B cell (primary cell): Measurements from ENCODE around the gene KRT77. TPM values are rescaled to one million over a fixed set of nuclear protein-coding genes. Genes with fewer than 3 reads are reported as not detected.

Experiments used
- ATAC-seq: fragments of 200-7000 bp; cut with Tn5 transposase; one replicate; pipeline ENCODE4 v1.10.0; 2021; ENCODE audit warnings: low read depth, mild to moderate bottlenecking, moderate number of reproducible peaks, moderate library complexity
- CTCF ChIA-PET: fragments of 350-600 bp; sonication (Branson Sonifier 250); formaldehyde crosslinking; loops from one replicate; lab custom pipeline; 2021; ENCODE audit warnings: antibody characterized with exemption, inconsistent platforms; lab: Charles Lee
- POLR2A ChIA-PET: fragments of 350-600 bp; sonication (Branson Sonifier 250); formaldehyde crosslinking; loops from one replicate; lab custom pipeline; 2021; ENCODE audit warnings: antibody characterized with exemption; lab: Charles Lee
- DNase-seq: peaks from one replicate; pipeline ENCODE4 v3.0.0; 2013
- H2AFZ ChIP-seq: 2 replicates; pipeline ENCODE4 v1.6.1; 2012; ENCODE audit warnings: mild to moderate bottlenecking, low read depth, low read length; ENCODE audit not compliant: insufficient read depth, poor library complexity, severe bottlenecking
- H3K27ac ChIP-seq, 2 donors: 1 replicate in 1 of 2; 2 replicates in 1 of 2; pipeline ENCODE4 v1.5.1; 2012 to 2013; ENCODE audit warnings: low read length in 2 of 2, mild to moderate bottlenecking in 2 of 2, moderate library complexity in 1 of 2
- H3K27me3 ChIP-seq, 4 experiments: fragments of 200-600 bp in 1 of 4; sonication (generic) in 1 of 4; replicated peaks in 1 of 4; 1 replicate in 2 of 4; 2 replicates in 2 of 4; pipeline versions ENCODE4 v1.6.1 to v1.7.0; 2013 to 2016; ENCODE audit warnings: low read length in 3 of 4, mild to moderate bottlenecking in 2 of 4, mixed read lengths in 1 of 4, moderate library complexity in 1 of 4; ENCODE audit not compliant: insufficient read depth in 4 of 4, control insufficient read depth in 3 of 4; ENCODE audit errors: control extremely low read depth in 1 of 4
- H3K36me3 ChIP-seq, 2 experiments: replicated peaks in 1 of 2; 1 replicate in 1 of 2; 2 replicates in 1 of 2; pipeline versions ENCODE4 v1.6.1 to v1.7.1; 2013; ENCODE audit warnings: low read length in 1 of 2; ENCODE audit not compliant: insufficient read depth in 2 of 2, control insufficient read depth in 1 of 2; ENCODE audit errors: control extremely low read depth in 1 of 2, extremely low read depth in 1 of 2
- H3K4me1 ChIP-seq, 2 donors: fragments of 200-600 bp in 1 of 2; sonication (generic) in 1 of 2; 1 replicate in 1 of 2; 2 replicates in 1 of 2; pipeline versions ENCODE4 v1.5.1 to v1.6.1; 2013 to 2017; ENCODE audit warnings: low read length in 2 of 2; ENCODE audit not compliant: control insufficient read depth in 2 of 2, insufficient read depth in 2 of 2
- H3K4me2 ChIP-seq: replicated peaks from 2 replicates; pipeline ENCODE3; 2012; ENCODE audit warnings: mild to moderate bottlenecking, low read depth, low read length; ENCODE audit not compliant: poor library complexity, severe bottlenecking
- H3K4me3 ChIP-seq, 5 experiments: fragments of 200-600 bp in 1 of 5; sonication (generic) in 1 of 5; 1 replicate in 3 of 5; 2 replicates in 2 of 5; pipeline versions ENCODE4 v1.5.1 to v1.7.0; 2011 to 2016; ENCODE audit warnings: low read length in 4 of 5, mild to moderate bottlenecking in 4 of 5, low read depth in 2 of 5, control low read depth in 1 of 5, moderate library complexity in 1 of 5; ENCODE audit not compliant: insufficient read depth in 1 of 5; ENCODE audit errors: control extremely low read depth in 1 of 5, extremely low read depth in 1 of 5
- H3K79me2 ChIP-seq: fragments of 200-600 bp; sonication (generic); one replicate; pipeline ENCODE4 v1.6.0; 2016; ENCODE audit warnings: low read length; ENCODE audit not compliant: control insufficient read depth, insufficient read depth
- H3K9ac ChIP-seq: fragments of 200-600 bp; sonication (generic); 2 replicates; pipeline ENCODE4 v1.6.1; 2017; ENCODE audit warnings: mild to moderate bottlenecking, low read length, moderate library complexity
- H3K9me3 ChIP-seq, 3 donors: one replicate each; pipeline versions ENCODE4 v1.6.1 to v1.7.1; 2013; ENCODE audit warnings: low read length in 2 of 3; ENCODE audit not compliant: control insufficient read depth in 2 of 3, insufficient read depth in 1 of 3; ENCODE audit errors: control extremely low read depth in 1 of 3
- H4K20me1 ChIP-seq: 2 replicates; pipeline ENCODE4 v1.6.0; 2012; ENCODE audit warnings: mild to moderate bottlenecking, low read length; ENCODE audit not compliant: insufficient read depth, control insufficient read depth, poor library complexity, severe bottlenecking
- H3K27ac Mint-ChIP-seq: one replicate; pipeline ENCODE4 v1.8.0; 2021; ENCODE audit warnings: mixed read lengths
- H3K27me3 Mint-ChIP-seq: one replicate; pipeline ENCODE4 v1.8.0; 2021; ENCODE audit warnings: mixed read lengths
- H3K4me1 Mint-ChIP-seq: one replicate; pipeline ENCODE4 v1.8.0; 2021; ENCODE audit warnings: mixed read lengths
- H3K4me3 Mint-ChIP-seq: one replicate; pipeline ENCODE4 v1.8.0; 2021; ENCODE audit warnings: mixed read lengths
- H3K9me3 Mint-ChIP-seq: one replicate; pipeline ENCODE4 v1.8.0; 2022; ENCODE audit warnings: mixed read lengths; ENCODE audit not compliant: insufficient read depth
- CTCF ChIP-seq: fragments of 200-600 bp; IDR thresholded peaks from one replicate; pipeline ENCODE4 v1.8.0; 2022; ENCODE audit warnings: antibody characterized with exemption, mild to moderate bottlenecking
- EZH2 ChIP-seq: IDR thresholded peaks from 2 replicates; pipeline ENCODE4 v1.6.1; 2012; ENCODE audit warnings: borderline replicate concordance, low read depth, mild to moderate bottlenecking, moderate library complexity, low read length; ENCODE audit not compliant: insufficient read depth, poor library complexity, severe bottlenecking
- WGBS: methylation state at CpG from one replicate; pipeline ENCODE4 v1.1.5; 2013; ENCODE audit warnings: missing lambda C conversion rate; ENCODE audit not compliant: insufficient coverage; 5-methylcytosine and 5-hydroxymethylcytosine counted together
- intact Hi-C: fragments of 100-400 bp; cut with micrococcal nuclease; formaldehyde crosslinking; loops from one replicate; pipeline ENCODE4 v1.10.0; 2022
- polyA plus RNA-seq: library from polyadenylated mRNA; depleted of rRNA; stranded (reverse); fragments of >200 nt; gene quantifications from 2 replicates; pipeline ENCODE4 v1.2.3, GENCODE V29; 2012
- total RNA-seq, 2 donors: library from RNA; stranded (reverse); fragments of 120-200 nt in 1 of 2; gene quantifications; 1 replicate in 1 of 2; 2 replicates in 1 of 2; pipeline versions ENCODE4 v1.2.3 to v1.2.4, GENCODE V29; 2013 to 2022

KRT77 gene
- total and polyA plus RNA-seq, 2 donors (not counting 1 experiment from before 2014, with no cell fraction given) = not detected

DNA sequence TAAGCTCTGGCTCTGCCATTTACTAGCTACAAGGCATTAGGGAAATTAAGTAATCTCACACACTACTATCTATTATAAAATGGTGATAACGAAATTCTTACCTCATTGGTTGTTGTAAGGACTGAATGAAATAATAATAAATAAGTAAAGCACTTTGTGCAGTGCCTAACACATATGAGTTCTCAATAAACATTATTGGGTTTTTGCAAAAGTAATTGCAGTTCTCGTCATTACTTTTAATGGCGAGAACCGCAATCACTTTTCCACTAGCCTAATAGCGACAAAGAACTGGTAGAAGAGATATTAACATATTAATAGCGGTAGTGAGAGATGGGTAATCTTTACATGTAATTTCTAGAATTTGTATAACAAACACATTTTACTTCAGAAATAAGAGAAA, 9.2 kb downstream of the KRT77 start:
- POLR2A ChIA-PET = no interaction called here
- peaks cover 12% of the 10 kb centered on the region for H3K4me1 Mint-ChIP-seq
- peaks cover 49% of the 10 kb centered on the region for H3K27me3 Mint-ChIP-seq

GRCh38 chr12:52693261-52693660, 10.1 kb downstream of the KRT77 start:
- no peak overlapping the region for H2AFZ ChIP-seq
- no peaks in the 10 kb centered on the region for H3K9me3 ChIP-seq
- POLR2A ChIA-PET = no interaction called here
- WGBS = 51% methylated on average over 4 of the region's 5 CpGs
- H3K79me2 ChIP-seq = no peaks in the 10 kb centered on the region
- Mint-ChIP-seq H3K4me3 (peak overlapping the region; percentile 3), H3K9me3 (no peaks in the 10 kb centered on the region), H3K27me3 (peaks cover 55% of the 10 kb centered on the region), H3K27ac (no peak overlapping the region), H3K4me1 (peaks cover 12% of the 10 kb centered on the region)
- no peak overlapping the region for H3K9ac ChIP-seq
- no peak overlapping the region for H3K4me2 ChIP-seq
- TF ChIP-seq CTCF = no peak
- no peak for TF ChIP-seq EZH2
- no peak overlapping the region for H3K27ac ChIP-seq
- intact Hi-C loops = no loop called here
- no peaks in the 10 kb centered on the region for H3K36me3 ChIP-seq
- H3K4me3 ChIP-seq = no peak overlapping the region
- ATAC-seq (no peak), DNase-seq (no peak)
- H4K20me1 ChIP-seq = no peaks in the 10 kb centered on the region
- peaks cover 7 to 8% of the 10 kb centered on the region in 2 donors for H3K4me1 ChIP-seq
- peaks cover 0 to 32% (median 8%) of the 10 kb centered on the region in 4 experiments for H3K27me3 ChIP-seq
- CTCF ChIA-PET = no interaction called here

More for the DNA sequence above, 9.2 kb downstream of the KRT77 start:
- Histone ChIP-seq H3K79me2 (no peaks in the 10 kb centered on the region), H4K20me1 (no peaks in the 10 kb centered on the region), H3K4me1 (peaks cover 7 to 8% of the 10 kb centered on the region in 2 donors), H3K9ac (no peak overlapping the region), H3K4me2 (no peak overlapping the region), H3K27ac (no peak overlapping the region), H3K27me3 (peaks cover 0 to 32% (median 8%) of the 10 kb centered on the region in 4 experiments), H3K4me3 (no peak overlapping the region), H3K36me3 (no peaks in the 10 kb centered on the region), H3K9me3 (no peaks in the 10 kb centered on the region), H2AFZ (no peak overlapping the region)
- no peaks in the 10 kb centered on the region for H3K9me3 Mint-ChIP-seq
- ATAC-seq = no peak
- H3K27ac Mint-ChIP-seq = no peak overlapping the region
- TF ChIP-seq CTCF (no peak), EZH2 (no peak)
- intact Hi-C loops = no loop called here
- CTCF ChIA-PET = no interaction called here
- DNase-seq = no peak
- no CpG with 5 or more reads among the region's 6 CpGs for WGBS
- no peak overlapping the region for H3K4me3 Mint-ChIP-seq
